HEK293 (cell line): ENCODE measurements around the gene AP3B2.

ENCODE experiments used
- GLI2 ChIP-seq: fragments of 450-650 bp; formaldehyde crosslinking; IDR thresholded peaks from 2 replicates; pipeline ENCODE4; 2017; ENCODE audit warnings: missing biosample characterization, missing genetic modification characterization, low read depth, borderline replicate concordance
- GLI4 ChIP-seq: fragments of 450-650 bp; formaldehyde crosslinking; IDR thresholded peaks from 2 replicates; pipeline ENCODE4 v1.5.1; 2016; ENCODE audit warnings: missing biosample characterization, missing genetic modification characterization
- ZNF530 ChIP-seq: fragments of 450-650 bp; formaldehyde crosslinking; IDR thresholded peaks from 2 replicates; pipeline ENCODE4 v1.5.1; 2016; ENCODE audit warnings: low read depth, missing biosample characterization, missing genetic modification characterization
- ZNF558 ChIP-seq: fragments of 450-650 bp; formaldehyde crosslinking; IDR thresholded peaks from 2 replicates; pipeline ENCODE4 v1.5.1; 2016; ENCODE audit warnings: missing biosample characterization, missing genetic modification characterization
- ZNF639 ChIP-seq: fragments of 450-650 bp; formaldehyde crosslinking; IDR thresholded peaks from 2 replicates; pipeline ENCODE4 v1.5.1; 2016; ENCODE audit warnings: missing biosample characterization, missing genetic modification characterization

- TF ChIP-seq ZNF558 (tag by site-specific recombination) (no peak), ZNF639 (tag by site-specific recombination) (no peak), ZNF530 (tag by site-specific recombination) (no peak), GLI2 (tag by site-specific recombination) (no peak), GLI4 (tag by site-specific recombination) (no peak)
Measured at GRCh38 chr15:82646250-82647044, 63.2 kb downstream of the AP3B2 start.
